WTC11 (cell line): ENCODE measurements around the gene FGF18.
"Not testable (repeated sequence)": the region's sequence is repeated elsewhere in the genome, so short reads cannot be mapped to it uniquely, and the experiment has no call there.

Experiments used
- ATF1 ChIP-seq: sonication (generic); formaldehyde crosslinking; IDR thresholded peaks from 2 replicates; pipeline ENCODE4 v1.8.1; 2023; ENCODE audit warnings: mild to moderate bottlenecking, moderate library complexity, missing genetic modification reagents
- ATF3 ChIP-seq: sonication (generic); formaldehyde crosslinking; conservative IDR thresholded peaks from 2 replicates; pipeline ENCODE4 v1.8.1; 2022; ENCODE audit warnings: mild to moderate bottlenecking, missing genetic modification reagents
- CTCF ChIP-seq: fragments of 200-600 bp; IDR thresholded peaks from 2 replicates; pipeline ENCODE4 v1.8.0; 2022; ENCODE audit warnings: antibody characterized with exemption
- E2F1 ChIP-seq: sonication (generic); formaldehyde crosslinking; IDR thresholded peaks from 2 replicates; pipeline ENCODE4 v1.8.0; 2022; ENCODE audit warnings: mild to moderate bottlenecking, missing genetic modification reagents
- PRRX2 ChIP-seq: fragments of 250-450 bp; sonication (Bioruptor Pico); IDR thresholded peaks from 2 replicates; pipeline ENCODE4 v1.8.0; 2021; ENCODE audit warnings: mild to moderate bottlenecking
- USF1 ChIP-seq: sonication (generic); formaldehyde crosslinking; IDR thresholded peaks from 2 replicates; pipeline ENCODE4 v1.8.0; 2022; ENCODE audit warnings: mild to moderate bottlenecking, missing genetic modification reagents
- TF ChIP-seq, protein P1 (sequence below): sonication (generic); formaldehyde crosslinking; IDR thresholded peaks from 2 replicates; pipeline ENCODE4 v1.8.0; 2023; ENCODE audit warnings: mild to moderate bottlenecking, missing genetic modification reagents

GRCh38 chr5:171402751-171403150, 16.7 kb upstream of the FGF18 start:
- TF ChIP-seq, protein P1, sequence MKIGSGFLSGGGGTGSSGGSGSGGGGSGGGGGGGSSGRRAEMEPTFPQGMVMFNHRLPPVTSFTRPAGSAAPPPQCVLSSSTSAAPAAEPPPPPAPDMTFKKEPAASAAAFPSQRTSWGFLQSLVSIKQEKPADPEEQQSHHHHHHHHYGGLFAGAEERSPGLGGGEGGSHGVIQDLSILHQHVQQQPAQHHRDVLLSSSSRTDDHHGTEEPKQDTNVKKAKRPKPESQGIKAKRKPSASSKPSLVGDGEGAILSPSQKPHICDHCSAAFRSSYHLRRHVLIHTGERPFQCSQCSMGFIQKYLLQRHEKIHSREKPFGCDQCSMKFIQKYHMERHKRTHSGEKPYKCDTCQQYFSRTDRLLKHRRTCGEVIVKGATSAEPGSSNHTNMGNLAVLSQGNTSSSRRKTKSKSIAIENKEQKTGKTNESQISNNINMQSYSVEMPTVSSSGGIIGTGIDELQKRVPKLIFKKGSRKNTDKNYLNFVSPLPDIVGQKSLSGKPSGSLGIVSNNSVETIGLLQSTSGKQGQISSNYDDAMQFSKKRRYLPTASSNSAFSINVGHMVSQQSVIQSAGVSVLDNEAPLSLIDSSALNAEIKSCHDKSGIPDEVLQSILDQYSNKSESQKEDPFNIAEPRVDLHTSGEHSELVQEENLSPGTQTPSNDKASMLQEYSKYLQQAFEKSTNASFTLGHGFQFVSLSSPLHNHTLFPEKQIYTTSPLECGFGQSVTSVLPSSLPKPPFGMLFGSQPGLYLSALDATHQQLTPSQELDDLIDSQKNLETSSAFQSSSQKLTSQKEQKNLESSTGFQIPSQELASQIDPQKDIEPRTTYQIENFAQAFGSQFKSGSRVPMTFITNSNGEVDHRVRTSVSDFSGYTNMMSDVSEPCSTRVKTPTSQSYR (CRISPR knock-in tag) = not testable (repeated sequence)
- TF ChIP-seq ATF1 (CRISPR knock-in tag); E2F1 (CRISPR knock-in tag); ATF3 (CRISPR knock-in tag); CTCF; PRRX2 (CRISPR knock-in tag); USF1: not testable (repeated sequence)
